Upper lobe of left lung (tissue), 4 donors: ENCODE data around the gene COL2A1.

ENCODE experiments used
- CTCF ChIP-seq, 6 experiments: fragments of 450-650 bp in 4 of 6; fragments of 200-600 bp in 2 of 6; sonication (generic) in 2 of 6; IDR thresholded peaks; one replicate each; pipeline ENCODE4 v1.5.1; 2016 to 2019; ENCODE audit warnings: antibody characterized with exemption in 6 of 6
- POLR2A ChIP-seq, 4 donors: fragments of 450-650 bp; IDR thresholded peaks; one replicate each; pipeline ENCODE4 v1.5.1; 2016 to 2017; ENCODE audit warnings: antibody characterized with exemption in 4 of 4, mild to moderate bottlenecking in 2 of 4
- POLR2AphosphoS5 ChIP-seq, 2 donors: sonication (generic); formaldehyde crosslinking; IDR thresholded peaks; one replicate each; pipeline ENCODE4 v1.5.1; 2017; ENCODE audit warnings: antibody characterized with exemption in 2 of 2

GRCh38 chr12:47940773-47941474 is 63.4 kb downstream of the COL2A1 start:
- TF ChIP-seq CTCF (IDR thresholded peaks at IDR 0.05) (no peak), POLR2A (IDR thresholded peaks at IDR 0.05) (no peak), POLR2AphosphoS5 (IDR thresholded peaks at IDR 0.05) (no peak)
